ENCODE measurements around the gene UGGT2. TPM values are rescaled to one million over a fixed set of nuclear protein-coding genes. Genes with fewer than 3 reads are reported as not detected.

Gene UGGT2
- polyA plus RNA-seq, 1 experiment: 30.5 TPM

GRCh38 chr13:95903569-95903968 is 149.6 kb downstream of the UGGT2 start:
- H3K27ac ChIP-seq (ENCODE audit: low read depth, low read length): no peak overlapping the region
- H3K9me3 ChIP-seq (ENCODE audit: control insufficient read depth, insufficient read depth, low read length): peaks cover 4% of the 10 kb centered on the region; the same call in 1 of the 2 replicates
- no peak for DNase-seq (ENCODE audit: low read depth, low spot score)
- CTCF ChIA-PET: no interaction called here
- H3K27me3 ChIP-seq (ENCODE audit: control insufficient read depth, insufficient read depth, low read length): no peaks in the 10 kb centered on the region
- H3K4me3 ChIP-seq (ENCODE audit: low read depth, low read length): no peak overlapping the region
- POLR2A ChIA-PET: no interaction called here
- no peak for TF ChIP-seq CTCF (IDR thresholded peaks at IDR 0.05; ENCODE audit: low read depth, low read length)

DNA sequence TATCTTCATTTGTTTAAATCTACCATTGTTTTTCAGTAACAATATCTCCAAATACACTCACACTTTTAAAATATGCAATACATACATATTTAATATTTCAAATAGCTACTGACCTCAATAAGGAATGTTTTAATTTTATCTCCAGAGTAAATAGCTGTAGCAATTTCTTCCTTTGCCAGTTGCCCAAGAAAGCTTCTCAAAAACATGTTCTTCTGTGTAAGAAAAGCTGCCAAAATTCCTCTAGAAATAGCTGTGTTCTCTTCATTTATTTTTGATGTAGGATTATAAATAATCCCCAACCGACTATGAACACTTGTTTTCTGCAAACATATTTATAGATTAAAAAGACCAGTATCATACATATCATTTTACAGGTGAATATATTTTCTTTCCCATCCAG is 150.5 kb downstream of the UGGT2 start:
- Histone ChIP-seq H3K4me3 (ENCODE audit: low read depth, low read length) (no peak overlapping the region), H3K27me3 (ENCODE audit: control insufficient read depth, insufficient read depth, low read length) (no peaks in the 10 kb centered on the region), H3K27ac (ENCODE audit: low read depth, low read length) (no peak overlapping the region), H3K9me3 (ENCODE audit: control insufficient read depth, insufficient read depth, low read length) (peaks cover 4% of the 10 kb centered on the region; the same call in 1 of the 2 replicates)
- POLR2A ChIA-PET: no interaction called here
- no peak for DNase-seq (ENCODE audit: low read depth, low spot score)
- no peak for TF ChIP-seq CTCF (IDR thresholded peaks at IDR 0.05; ENCODE audit: low read depth, low read length)
- CTCF ChIA-PET: interaction anchor here (1.0 kb wide), 1 partner anchor 366 kb away, joined by 3 read pairs; no protein-coding TSS in a partner anchor

GRCh38 chr13:95898256-95898655 is 154.9 kb downstream of the UGGT2 start:
- Histone ChIP-seq H3K4me3 (ENCODE audit: low read depth, low read length) (no peak overlapping the region), H3K27ac (ENCODE audit: low read depth, low read length) (no peak overlapping the region), H3K27me3 (ENCODE audit: control insufficient read depth, insufficient read depth, low read length) (no peaks in the 10 kb centered on the region), H3K9me3 (ENCODE audit: control insufficient read depth, insufficient read depth, low read length) (no peaks in the 10 kb centered on the region)
- POLR2A ChIA-PET: no interaction called here
- no peak for DNase-seq (ENCODE audit: low read depth, low spot score)
- CTCF ChIA-PET: no interaction called here
- TF ChIP-seq CTCF (IDR thresholded peaks at IDR 0.05; ENCODE audit: low read depth, low read length): no peak

GRCh38 chr13:95896301-95896700 is 156.9 kb downstream of the UGGT2 start:
- no peak for DNase-seq (ENCODE audit: low read depth, low spot score)
- POLR2A ChIA-PET: no interaction called here
- CTCF ChIA-PET: no interaction called here
- Histone ChIP-seq H3K27me3 (ENCODE audit: control insufficient read depth, insufficient read depth, low read length) (no peaks in the 10 kb centered on the region), H3K27ac (ENCODE audit: low read depth, low read length) (no peak overlapping the region), H3K9me3 (ENCODE audit: control insufficient read depth, insufficient read depth, low read length) (no peaks in the 10 kb centered on the region), H3K4me3 (ENCODE audit: low read depth, low read length) (no peak overlapping the region)
- TF ChIP-seq CTCF (IDR thresholded peaks at IDR 0.05; ENCODE audit: low read depth, low read length): no peak

- ChIA-PET POLR2A (no interaction called here), CTCF (no interaction called here)
- Histone ChIP-seq H3K9me3 (ENCODE audit: control insufficient read depth, insufficient read depth, low read length) (no peaks in the 10 kb centered on the region), H3K27ac (ENCODE audit: low read depth, low read length) (no peak overlapping the region), H3K27me3 (ENCODE audit: control insufficient read depth, insufficient read depth, low read length) (no peaks in the 10 kb centered on the region), H3K4me3 (ENCODE audit: low read depth, low read length) (no peak overlapping the region)
- TF ChIP-seq CTCF (IDR thresholded peaks at IDR 0.05; ENCODE audit: low read depth, low read length): no peak
- DNase-seq (ENCODE audit: low read depth, low spot score): no peak
Measured at GRCh38 chr13:95893861-95894260, 159.3 kb downstream of the UGGT2 start.

Data from AG04450 (cell line).